Endothelial cell of umbilical vein (primary cell): ENCODE data around the gene MACROD2. TPM values are rescaled to one million over a fixed set of nuclear protein-coding genes. Genes with fewer than 3 reads are reported as not detected.

Source experiments
- BruUV-seq: library from RNA; stranded (reverse); fragments of 400-500 nt; replicated peaks from 2 replicates; lab custom pipeline; 2021; lab: Mats Ljungman, UMichigan
- CTCF ChIA-PET: fragments of 300-600, 350-600 bp; sonication (Branson Sonifier 250); formaldehyde crosslinking; loops from one replicate; lab custom pipeline; 2021; ENCODE audit warnings: antibody characterized with exemption, inconsistent platforms; lab: Charles Lee
- POLR2A ChIA-PET: fragments of 300-600, 350-600 bp; sonication (Branson Sonifier 250); formaldehyde crosslinking; loops from one replicate; lab custom pipeline; 2021; ENCODE audit warnings: antibody characterized with exemption, inconsistent platforms; lab: Charles Lee
- DNase-seq: peaks from one replicate; pipeline ENCODE4 v3.0.0-alpha.2; 2011; ENCODE audit warnings: low read depth, low spot score
- FAIRE-seq: peaks from 2 replicates; lab custom pipeline; 2011; peaks lifted over from hg19 to GRCh38; lab: Jason Lieb, UNC
- H2AFZ ChIP-seq: 2 replicates; pipeline ENCODE4 v1.6.0; 2012; ENCODE audit warnings: low read depth, low read length, control low read depth, inconsistent platforms
- H3K27ac ChIP-seq: 2 replicates; pipeline ENCODE4 v1.5.1; 2011; ENCODE audit warnings: low read depth, mild to moderate bottlenecking, control low read depth, low read length, moderate library complexity; ENCODE audit not compliant: insufficient read depth
- H3K27me3 ChIP-seq, 2 experiments: 2 replicates each; pipeline versions ENCODE4 v1.6.0 to v1.6.1; 2011; ENCODE audit warnings: low read length in 2 of 2, mixed read lengths in 1 of 2; ENCODE audit not compliant: control insufficient read depth in 2 of 2, insufficient read depth in 2 of 2
- H3K36me3 ChIP-seq, 2 experiments: 2 replicates in 1 of 2; 3 replicates in 1 of 2; pipeline ENCODE4 v1.5.1; 2011; ENCODE audit warnings: low read length in 2 of 2, mild to moderate bottlenecking in 1 of 2, moderate library complexity in 1 of 2; ENCODE audit not compliant: control insufficient read depth in 2 of 2, insufficient read depth in 2 of 2; ENCODE audit errors: extremely low read depth in 1 of 2
- H3K4me1 ChIP-seq: 3 replicates; pipeline ENCODE4 v1.5.1; 2011; ENCODE audit warnings: mild to moderate bottlenecking, low read length; ENCODE audit not compliant: control insufficient read depth, insufficient read depth; ENCODE audit errors: extremely low read depth
- H3K4me2 ChIP-seq: 2 replicates; pipeline ENCODE4 v1.6.1; 2011; ENCODE audit warnings: low read length, control low read depth, mixed read lengths; ENCODE audit not compliant: insufficient read depth
- H3K4me3 ChIP-seq, 3 experiments: fragments of 200-600 bp in 1 of 3; sonication (generic), shearing (Covaris generic) in 1 of 3; replicated peaks in 1 of 3; 2 replicates each; pipeline ENCODE4 v1.5.1; 2011 to 2016; ENCODE audit warnings: control low read depth in 3 of 3, low read length in 3 of 3, mild to moderate bottlenecking in 2 of 3, inconsistent platforms in 1 of 3, low read depth in 1 of 3, moderate library complexity in 1 of 3; ENCODE audit not compliant: insufficient read depth in 1 of 3
- H3K79me2 ChIP-seq: 2 replicates; pipeline ENCODE4 v1.6.0; 2012; ENCODE audit warnings: low read length, inconsistent platforms; ENCODE audit not compliant: control insufficient read depth, insufficient read depth
- H3K9ac ChIP-seq: replicated peaks from 2 replicates; pipeline ENCODE3; 2011; ENCODE audit warnings: low read length, control low read depth; ENCODE audit not compliant: insufficient read depth; ENCODE audit errors: extremely low read depth
- H3K9me1 ChIP-seq: replicated peaks from 3 replicates; pipeline ENCODE4 v1.6.0; 2011; ENCODE audit warnings: mild to moderate bottlenecking, low read length; ENCODE audit not compliant: control insufficient read depth, insufficient read depth; ENCODE audit errors: extremely low read depth
- H3K9me3 ChIP-seq: replicated peaks from 2 replicates; pipeline ENCODE4 v1.5.1; 2012; ENCODE audit warnings: low read length, inconsistent platforms; ENCODE audit not compliant: control insufficient read depth, insufficient read depth
- H4K20me1 ChIP-seq: replicated peaks from 2 replicates; pipeline ENCODE3; 2011; ENCODE audit warnings: mild to moderate bottlenecking, low read length; ENCODE audit not compliant: control insufficient read depth, insufficient read depth; ENCODE audit errors: extremely low read depth
- EZH2 ChIP-seq: IDR thresholded peaks from 2 replicates; pipeline ENCODE4 v1.6.1; 2012; ENCODE audit warnings: borderline replicate concordance, low read depth, mild to moderate bottlenecking, moderate library complexity, low read length, inconsistent platforms; ENCODE audit not compliant: severe bottlenecking
- FOS ChIP-seq: IDR thresholded peaks from 2 replicates; pipeline ENCODE4 v1.6.1; 2011; ENCODE audit warnings: mild to moderate bottlenecking, low read length, moderate library complexity, borderline replicate concordance; ENCODE audit not compliant: insufficient read depth
- GATA2 ChIP-seq: IDR thresholded peaks from 2 replicates; pipeline ENCODE4 v1.7.0; 2011; ENCODE audit warnings: low read depth, mild to moderate bottlenecking, moderate library complexity, mixed read lengths, low read length; ENCODE audit not compliant: insufficient read length, insufficient read depth
- JUN ChIP-seq: IDR thresholded peaks from 2 replicates; pipeline ENCODE4 v1.6.1; 2011; ENCODE audit warnings: borderline replicate concordance, low read depth; ENCODE audit not compliant: insufficient read length, insufficient read depth
- MYC ChIP-seq: IDR thresholded peaks from one replicate; pipeline ENCODE4 v1.6.1; 2011; ENCODE audit warnings: mild to moderate bottlenecking, low read depth, low read length
- POLR2A ChIP-seq: IDR thresholded peaks from 2 replicates; pipeline ENCODE4 v1.6.1; 2012; ENCODE audit warnings: low read depth, mild to moderate bottlenecking, control low read depth, low read length
- POLR2AphosphoS5 ChIP-seq: IDR thresholded peaks from 2 replicates; pipeline ENCODE4 v1.6.1; 2012; ENCODE audit warnings: low read depth, mild to moderate bottlenecking, control low read depth, low read length, moderate library complexity; ENCODE audit not compliant: insufficient read depth
- dilution Hi-C: fragments of 300-500 bp; cut with MboI; formaldehyde crosslinking; loops from one replicate; pipeline ENCODE4 v1.15.0; 2019; ENCODE audit warnings: low sequenced_read_pairs; ENCODE audit not compliant: extremely low pct_ligation_motif_present
- intact Hi-C: fragments of 100-400 bp; cut with micrococcal nuclease; formaldehyde crosslinking; loops from one replicate; pipeline ENCODE4 v1.10.0; 2022
- polyA plus RNA-seq, 4 experiments: library from polyadenylated mRNA; depleted of rRNA in 3 of 4; stranded (reverse) in 3 of 4; unstranded in 1 of 4; fragments of >200 nt; gene quantifications; 2 replicates each; pipeline versions ENCODE4 v1.2.1 to v1.2.3, GENCODE V29; 2011 to 2012; ENCODE audit warnings: missing spikeins in 1 of 4
- total RNA-seq: library from RNA; stranded (reverse); gene quantifications from 2 replicates; pipeline ENCODE4 v1.2.3, GENCODE V29; 2021
- TF ChIP-seq, protein P1 (sequence below), 2 donors: IDR thresholded peaks; 1 replicate in 1 of 2; 2 replicates in 1 of 2; pipeline ENCODE4 v1.5.1; 2011; ENCODE audit warnings: low read length in 2 of 2, mild to moderate bottlenecking in 2 of 2, moderate library complexity in 2 of 2, control low read depth in 1 of 2, inconsistent platforms in 1 of 2, low read depth in 1 of 2; ENCODE audit not compliant: insufficient read depth in 1 of 2; ENCODE audit errors: extremely low read depth in 1 of 2
- TF ChIP-seq, protein P2 (sequence below): IDR thresholded peaks from 2 replicates; pipeline ENCODE4 v1.6.1; 2011; ENCODE audit not compliant: insufficient read depth, insufficient read length

The MACROD2 gene
- total and polyA plus RNA-seq, 2 donors (not counting 3 experiments of a cell fraction or from before 2014, with no cell fraction given), result 0.11 to 0.73 TPM

DNA sequence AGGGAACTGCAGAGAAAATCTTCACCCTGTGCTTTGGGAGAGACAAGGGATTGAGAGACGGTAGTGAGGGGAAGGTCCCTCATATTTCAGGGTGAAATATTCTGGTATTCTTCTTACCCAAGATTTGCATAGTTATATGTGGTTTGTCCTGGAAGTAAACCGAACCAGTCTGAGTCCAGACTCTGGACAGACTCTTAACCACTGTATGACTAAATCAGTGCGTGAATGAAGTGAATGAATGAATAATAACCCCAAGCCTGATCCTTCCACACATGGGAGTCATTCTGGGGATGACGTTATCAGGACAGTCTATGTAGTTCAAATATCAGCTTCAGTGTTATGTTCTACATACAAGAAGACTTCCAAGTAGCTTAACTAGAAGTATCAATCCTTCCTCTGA lies 1887.2 kb downstream of the MACROD2 start:
- Histone ChIP-seq H3K79me2 (no peaks in the 10 kb centered on the region), H3K4me3 (no peak overlapping the region), H3K36me3 (no peaks in the 10 kb centered on the region), H3K9me3 (no peaks in the 10 kb centered on the region), H3K4me1 (no peaks in the 10 kb centered on the region), H3K9ac (no peak overlapping the region), H2AFZ (no peak overlapping the region), H3K4me2 (no peak overlapping the region), H4K20me1 (no peaks in the 10 kb centered on the region), H3K9me1 (no peaks in the 10 kb centered on the region), H3K27me3 (no peaks in the 10 kb centered on the region), H3K27ac (no peak overlapping the region)
- no TSS peak for BruUV-seq
- FAIRE-seq, result no peak
- intact Hi-C loops, result no loop called here
- ChIA-PET CTCF (no interaction called here), POLR2A (no interaction called here)
- DNase-seq, result no peak
- dilution Hi-C loops, result no loop called here
- TF ChIP-seq, protein P1, sequence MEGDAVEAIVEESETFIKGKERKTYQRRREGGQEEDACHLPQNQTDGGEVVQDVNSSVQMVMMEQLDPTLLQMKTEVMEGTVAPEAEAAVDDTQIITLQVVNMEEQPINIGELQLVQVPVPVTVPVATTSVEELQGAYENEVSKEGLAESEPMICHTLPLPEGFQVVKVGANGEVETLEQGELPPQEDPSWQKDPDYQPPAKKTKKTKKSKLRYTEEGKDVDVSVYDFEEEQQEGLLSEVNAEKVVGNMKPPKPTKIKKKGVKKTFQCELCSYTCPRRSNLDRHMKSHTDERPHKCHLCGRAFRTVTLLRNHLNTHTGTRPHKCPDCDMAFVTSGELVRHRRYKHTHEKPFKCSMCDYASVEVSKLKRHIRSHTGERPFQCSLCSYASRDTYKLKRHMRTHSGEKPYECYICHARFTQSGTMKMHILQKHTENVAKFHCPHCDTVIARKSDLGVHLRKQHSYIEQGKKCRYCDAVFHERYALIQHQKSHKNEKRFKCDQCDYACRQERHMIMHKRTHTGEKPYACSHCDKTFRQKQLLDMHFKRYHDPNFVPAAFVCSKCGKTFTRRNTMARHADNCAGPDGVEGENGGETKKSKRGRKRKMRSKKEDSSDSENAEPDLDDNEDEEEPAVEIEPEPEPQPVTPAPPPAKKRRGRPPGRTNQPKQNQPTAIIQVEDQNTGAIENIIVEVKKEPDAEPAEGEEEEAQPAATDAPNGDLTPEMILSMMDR (IDR thresholded peaks at IDR 0.05; ENCODE audit: extremely low read depth in 1 of 2, insufficient read depth in 1 of 2, low read depth in 1 of 2, low read length in 2 of 2), result no peak

DNA sequence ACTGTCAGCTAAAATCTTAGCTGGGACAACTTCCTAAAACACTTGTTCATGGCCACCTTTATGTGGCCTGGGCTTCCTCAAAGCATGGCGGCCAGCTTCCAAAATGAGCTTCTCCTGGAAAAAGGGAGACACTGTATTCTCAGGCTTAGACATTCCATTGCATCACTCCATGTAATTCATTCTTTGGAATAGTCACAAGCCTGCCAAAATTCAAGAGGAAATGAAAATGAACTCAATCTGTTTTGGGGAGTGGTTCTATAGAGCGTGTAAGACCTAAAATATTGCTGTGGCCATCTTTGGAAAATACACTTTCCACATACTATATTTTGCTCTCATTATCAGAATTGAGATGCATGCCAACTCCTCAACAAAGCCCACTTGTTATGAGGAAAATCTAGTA lies 1890.9 kb downstream of the MACROD2 start:
- dilution Hi-C loops, result no loop called here
- Histone ChIP-seq H3K4me1 (no peaks in the 10 kb centered on the region), H3K4me3 (no peak overlapping the region), H3K27me3 (no peaks in the 10 kb centered on the region), H3K27ac (no peak overlapping the region), H3K4me2 (no peak overlapping the region), H3K36me3 (no peaks in the 10 kb centered on the region), H2AFZ (no peak overlapping the region), H4K20me1 (no peaks in the 10 kb centered on the region), H3K79me2 (no peaks in the 10 kb centered on the region), H3K9me3 (no peaks in the 10 kb centered on the region), H3K9ac (no peak overlapping the region), H3K9me1 (no peaks in the 10 kb centered on the region)
- CTCF ChIA-PET, result interaction anchor here (0.9 kb wide), 1 partner anchor 232 kb away, joined by 3 read pairs; no protein-coding TSS in a partner anchor
- BruUV-seq, result no TSS peak
- no peak for DNase-seq
- POLR2A ChIA-PET, result no interaction called here
- TF ChIP-seq POLR2AphosphoS5, result no peak
- no peak for TF ChIP-seq EZH2
- no peak for TF ChIP-seq POLR2A
- TF ChIP-seq, protein P2, sequence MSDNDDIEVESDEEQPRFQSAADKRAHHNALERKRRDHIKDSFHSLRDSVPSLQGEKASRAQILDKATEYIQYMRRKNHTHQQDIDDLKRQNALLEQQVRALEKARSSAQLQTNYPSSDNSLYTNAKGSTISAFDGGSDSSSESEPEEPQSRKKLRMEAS, result no peak
- TF ChIP-seq, protein P1 (IDR thresholded peaks at IDR 0.05; ENCODE audit: extremely low read depth in 1 of 2, insufficient read depth in 1 of 2, low read depth in 1 of 2, low read length in 2 of 2), result no peak
- no peak for TF ChIP-seq FOS
- TF ChIP-seq GATA2, result no peak
- no peak for TF ChIP-seq MYC
- no peak for TF ChIP-seq JUN
- FAIRE-seq, result no peak
- intact Hi-C loops, result no loop called here
